Activated T-helper 2 cell treated with anti-CD3 and anti-CD28 coated beads, Interferon-gamma antibody, Interleukin-2, Interleukin-4, amounts not matched to agents 10 μg/mL and 5 μg/mL and 100 μg/mL, durations not matched to agents 14 hours and 24 hours and 36 hours (primary cell): Measurements from ENCODE around the gene HDAC2. TPM values are rescaled to one million over a fixed set of nuclear protein-coding genes. Genes with fewer than 3 reads are reported as not detected.
"Not testable (repeated sequence)": the region's sequence is repeated elsewhere in the genome, so short reads cannot be mapped to it uniquely, and the experiment has no call there.

Experiments
- DNase-seq: peaks from one replicate; pipeline ENCODE4 v3.0.0; 2021; ENCODE audit warnings: low spot score
- H3K27ac Mint-ChIP-seq: one replicate; pipeline ENCODE4 v1.8.0; 2021; ENCODE audit warnings: mixed read lengths
- H3K27me3 Mint-ChIP-seq: one replicate; pipeline ENCODE4 v1.8.0; 2021; ENCODE audit warnings: low read depth, mixed read lengths
- H3K36me3 Mint-ChIP-seq: one replicate; pipeline ENCODE4 v1.8.0; 2021; ENCODE audit warnings: low read depth, mixed read lengths
- H3K4me1 Mint-ChIP-seq: one replicate; pipeline ENCODE4 v1.8.0; 2021; ENCODE audit warnings: low read depth, mixed read lengths
- H3K4me3 Mint-ChIP-seq: one replicate; pipeline ENCODE4 v1.8.0; 2021; ENCODE audit warnings: low read depth, mild to moderate bottlenecking, moderate library complexity, mixed read lengths
- H3K9me3 Mint-ChIP-seq: one replicate; pipeline ENCODE4 v1.8.0; 2021; ENCODE audit warnings: mixed read lengths
- intact Hi-C: fragments of 100-400 bp; cut with micrococcal nuclease; formaldehyde crosslinking; loops from one replicate; pipeline ENCODE4 v1.15.1; 2023
- total RNA-seq: library from RNA; stranded (reverse); gene quantifications from 2 replicates; pipeline ENCODE4 v1.2.3, GENCODE V29; 2022

Gene HDAC2
- total RNA-seq: 115 and 125 TPM in 2 replicates

GRCh38 chr6:113970805-113971676 is at the start of gene HDAC2:
Gene HDAC2, minus strand, starts transcription at chr6:113971148. Its CDS starts 240 bp downstream, at chr6:113970908.
- Mint-ChIP-seq H3K4me1 (peaks cover 27% of the 10 kb centered on the region), H3K9me3 (no peaks in the 10 kb centered on the region), H3K36me3 (no peaks in the 10 kb centered on the region), H3K27me3 (no peaks in the 10 kb centered on the region), H3K27ac (peak within 1 kb of the TSS; percentile 98), H3K4me3 (peak within 1 kb of the TSS; percentile 94)
- DNase-seq: peak; percentile 83
- intact Hi-C loops: loop anchor here (5.0 kb wide), 1 partner anchor 114 kb away; the partner anchor contains the start of gene MARCKS

DNA sequence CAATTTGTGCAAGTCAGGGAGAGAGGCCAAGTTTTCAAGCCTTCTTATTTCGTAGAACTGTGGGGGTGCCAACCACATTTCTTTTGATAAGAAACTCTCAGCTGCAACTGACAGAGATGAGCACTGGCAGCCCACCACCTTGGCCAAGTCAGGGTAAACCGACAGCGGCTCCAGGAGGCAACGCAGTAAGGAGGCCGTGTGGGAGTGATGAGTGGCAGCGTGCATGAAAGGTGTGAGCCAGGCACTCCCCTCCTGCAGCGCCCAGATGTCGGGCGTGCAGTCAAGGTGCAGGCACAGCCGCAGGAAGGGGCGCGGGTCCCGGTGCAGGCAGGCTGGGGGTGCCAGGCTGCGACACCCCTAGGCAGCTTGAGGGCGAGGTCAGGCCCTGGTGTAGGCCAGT is 49.2 kb upstream of the HDAC2 start:
- no peak overlapping the region for H3K27ac Mint-ChIP-seq
- intact Hi-C loops: no loop called here
- H3K9me3 Mint-ChIP-seq: no peaks in the 10 kb centered on the region
- H3K27me3 Mint-ChIP-seq: peaks cover 8% of the 10 kb centered on the region
- no peak overlapping the region for H3K4me3 Mint-ChIP-seq
- DNase-seq: no peak
- H3K4me1 Mint-ChIP-seq: no peaks in the 10 kb centered on the region
- H3K36me3 Mint-ChIP-seq: no peaks in the 10 kb centered on the region

- H3K9me3 Mint-ChIP-seq, H3K27ac Mint-ChIP-seq, H3K27me3 Mint-ChIP-seq, DNase-seq, intact Hi-C loops, H3K4me3 Mint-ChIP-seq, H3K36me3 Mint-ChIP-seq, H3K4me1 Mint-ChIP-seq: not testable (repeated sequence)
These were observed 46.2 kb upstream of the HDAC2 start for GRCh38 chr6:114017146-114017545.

DNA sequence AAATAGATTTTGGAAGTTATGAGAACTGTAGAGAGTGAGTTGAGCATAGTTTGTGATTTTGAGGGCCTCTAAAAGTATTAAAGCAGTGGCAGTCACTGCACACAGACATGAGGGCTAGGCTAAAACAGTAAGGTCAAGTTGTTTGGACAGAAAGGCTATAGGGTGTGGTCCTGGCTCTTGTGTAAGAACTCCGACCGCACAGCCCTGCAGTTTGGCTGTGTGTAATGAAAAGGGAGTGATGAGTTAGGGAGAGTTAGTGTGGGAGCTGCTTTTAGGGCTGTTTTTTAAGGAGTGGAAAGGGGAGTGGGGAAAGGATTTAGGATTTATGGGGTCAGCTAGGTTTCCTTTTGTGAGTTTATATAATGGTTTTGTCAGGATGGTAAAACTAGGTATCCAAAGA is 43.2 kb upstream of the HDAC2 start:
- H3K4me1 Mint-ChIP-seq, H3K9me3 Mint-ChIP-seq, intact Hi-C loops, H3K27me3 Mint-ChIP-seq, DNase-seq, H3K4me3 Mint-ChIP-seq, H3K27ac Mint-ChIP-seq, H3K36me3 Mint-ChIP-seq: not testable (repeated sequence)

GRCh38 chr6:114011486-114011885 is 40.5 kb upstream of the HDAC2 start:
- intact Hi-C loops, H3K36me3 Mint-ChIP-seq, H3K9me3 Mint-ChIP-seq: not testable (repeated sequence)
- peaks cover 23% of the 10 kb centered on the region for H3K4me1 Mint-ChIP-seq
- peak; percentile 27 for DNase-seq
- H3K4me3 Mint-ChIP-seq: peak overlapping the region; percentile 32
- peaks cover 15% of the 10 kb centered on the region for H3K27me3 Mint-ChIP-seq
- peak overlapping the region; percentile 77 for H3K27ac Mint-ChIP-seq

DNA sequence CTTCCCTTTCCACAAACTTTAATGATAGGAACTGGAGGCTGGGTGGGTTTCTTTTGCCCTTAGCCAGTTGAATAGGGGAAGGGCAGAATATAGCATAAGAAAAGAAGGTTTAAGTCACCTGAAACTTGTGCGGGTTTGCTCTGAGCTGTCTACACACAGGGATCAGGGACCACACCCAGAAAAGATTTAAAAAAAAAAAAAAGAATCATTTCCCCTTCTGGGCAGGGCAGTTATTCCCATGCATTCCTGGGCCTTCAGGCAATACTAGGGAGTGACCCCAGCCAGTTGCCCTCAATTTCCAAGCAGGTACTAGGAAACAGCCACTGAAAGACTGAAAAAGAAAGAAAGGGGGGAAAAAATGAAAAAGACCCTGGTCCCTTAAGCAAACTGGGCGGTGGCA is 39.6 kb upstream of the HDAC2 start:
- no peak overlapping the region for H3K4me3 Mint-ChIP-seq
- H3K27ac Mint-ChIP-seq: peak overlapping the region; percentile 10
- no peak for DNase-seq
- peaks cover 3% of the 10 kb centered on the region for H3K9me3 Mint-ChIP-seq
- intact Hi-C loops: no loop called here
- no peaks in the 10 kb centered on the region for H3K36me3 Mint-ChIP-seq
- peaks cover 23% of the 10 kb centered on the region for H3K4me1 Mint-ChIP-seq
- peaks cover 18% of the 10 kb centered on the region for H3K27me3 Mint-ChIP-seq

- H3K4me1 Mint-ChIP-seq: peaks cover 23% of the 10 kb centered on the region
- intact Hi-C loops: no loop called here
- H3K9me3 Mint-ChIP-seq: peaks cover 3% of the 10 kb centered on the region
- DNase-seq: no peak
- peaks cover 26% of the 10 kb centered on the region for H3K27me3 Mint-ChIP-seq
- no peak overlapping the region for H3K4me3 Mint-ChIP-seq
- no peaks in the 10 kb centered on the region for H3K36me3 Mint-ChIP-seq
- no peak overlapping the region for H3K27ac Mint-ChIP-seq
These were observed 38.2 kb upstream of the HDAC2 start for GRCh38 chr6:114009192-114009591.

GRCh38 chr6:114008331-114008730 is 37.4 kb upstream of the HDAC2 start:
- no peaks in the 10 kb centered on the region for H3K36me3 Mint-ChIP-seq
- H3K27ac Mint-ChIP-seq: no peak overlapping the region
- H3K4me1 Mint-ChIP-seq: peaks cover 23% of the 10 kb centered on the region
- DNase-seq: no peak
- intact Hi-C loops: no loop called here
- H3K27me3 Mint-ChIP-seq: peaks cover 26% of the 10 kb centered on the region
- H3K9me3 Mint-ChIP-seq: peaks cover 3% of the 10 kb centered on the region
- no peak overlapping the region for H3K4me3 Mint-ChIP-seq

DNA sequence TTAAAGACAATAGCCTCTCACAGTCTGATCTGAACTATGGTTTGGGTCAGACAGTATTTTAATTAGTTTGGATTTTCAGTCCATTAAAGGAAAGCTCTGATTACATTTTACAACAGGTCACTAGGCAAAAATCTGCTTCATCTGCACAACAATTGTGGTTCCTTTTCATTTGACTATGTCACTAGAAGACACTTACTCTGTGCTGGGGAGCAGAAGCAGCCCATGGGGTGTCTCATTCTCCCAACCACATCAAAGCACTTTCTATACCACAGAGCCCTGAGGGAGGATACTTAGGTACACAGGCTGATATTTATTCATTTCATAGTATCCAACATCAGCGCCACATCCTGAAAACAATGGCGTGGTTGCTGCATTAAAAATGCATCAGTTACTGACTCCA is 36.6 kb upstream of the HDAC2 start:
- intact Hi-C loops: no loop called here
- Mint-ChIP-seq H3K4me3 (no peak overlapping the region), H3K4me1 (peaks cover 23% of the 10 kb centered on the region), H3K9me3 (peaks cover 3% of the 10 kb centered on the region), H3K36me3 (no peaks in the 10 kb centered on the region), H3K27ac (no peak overlapping the region), H3K27me3 (peaks cover 27% of the 10 kb centered on the region)
- peak; percentile 39 for DNase-seq

- Mint-ChIP-seq H3K36me3 (no peaks in the 10 kb centered on the region), H3K9me3 (no peaks in the 10 kb centered on the region), H3K4me1 (no peaks in the 10 kb centered on the region), H3K27ac (no peak overlapping the region), H3K27me3 (peaks cover 42% of the 10 kb centered on the region), H3K4me3 (no peak overlapping the region)
- no peak for DNase-seq
- intact Hi-C loops: no loop called here
These were observed 30.4 kb upstream of the HDAC2 start for GRCh38 chr6:114001354-114001753.

- Mint-ChIP-seq H3K4me3 (no peak overlapping the region), H3K27ac (no peak overlapping the region), H3K27me3 (peaks cover 36% of the 10 kb centered on the region), H3K36me3 (no peaks in the 10 kb centered on the region), H3K4me1 (no peaks in the 10 kb centered on the region), H3K9me3 (no peaks in the 10 kb centered on the region)
- intact Hi-C loops: no loop called here
- DNase-seq: no peak
These were observed 29.1 kb upstream of the HDAC2 start for GRCh38 chr6:114000069-114000468.

DNA sequence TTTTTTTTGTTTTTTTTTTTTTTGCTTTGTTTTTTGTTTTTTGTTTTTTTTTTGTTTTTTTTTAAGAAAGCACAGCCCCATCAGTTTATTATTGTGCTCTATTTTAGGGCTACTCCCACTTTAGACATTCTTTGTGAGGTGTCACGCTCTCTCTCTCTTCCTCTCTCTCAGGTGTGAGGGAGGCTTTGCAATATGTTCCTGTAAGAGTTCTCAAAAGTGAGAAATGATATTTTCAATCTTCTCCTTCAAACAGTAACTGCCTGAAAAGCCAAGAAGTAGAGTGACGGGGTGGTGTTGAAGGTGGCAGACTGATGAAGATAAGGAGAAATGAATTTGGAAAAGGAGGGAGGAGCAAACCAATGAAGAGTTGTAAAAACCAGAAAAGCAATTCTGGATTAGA is 28.3 kb upstream of the HDAC2 start:
- intact Hi-C loops: no loop called here
- no peaks in the 10 kb centered on the region for H3K36me3 Mint-ChIP-seq

GRCh38 chr6:113998811-113999210 is 27.9 kb upstream of the HDAC2 start:
- no peaks in the 10 kb centered on the region for H3K9me3 Mint-ChIP-seq
- intact Hi-C loops: no loop called here
- peaks cover 31% of the 10 kb centered on the region for H3K27me3 Mint-ChIP-seq
- H3K4me1 Mint-ChIP-seq: no peaks in the 10 kb centered on the region
- H3K27ac Mint-ChIP-seq: no peak overlapping the region
- H3K4me3 Mint-ChIP-seq: no peak overlapping the region
- DNase-seq: no peak
- no peaks in the 10 kb centered on the region for H3K36me3 Mint-ChIP-seq

More for the DNA sequence above, 28.3 kb upstream of the HDAC2 start:
- no peaks in the 10 kb centered on the region for H3K4me1 Mint-ChIP-seq
- H3K27me3 Mint-ChIP-seq: peaks cover 31% of the 10 kb centered on the region
- DNase-seq: no peak
- H3K4me3 Mint-ChIP-seq: no peak overlapping the region
- H3K27ac Mint-ChIP-seq: no peak overlapping the region
- H3K9me3 Mint-ChIP-seq: no peaks in the 10 kb centered on the region
